ENCODE data around the gene LRRK2.

The LRRK2 gene

DNA sequence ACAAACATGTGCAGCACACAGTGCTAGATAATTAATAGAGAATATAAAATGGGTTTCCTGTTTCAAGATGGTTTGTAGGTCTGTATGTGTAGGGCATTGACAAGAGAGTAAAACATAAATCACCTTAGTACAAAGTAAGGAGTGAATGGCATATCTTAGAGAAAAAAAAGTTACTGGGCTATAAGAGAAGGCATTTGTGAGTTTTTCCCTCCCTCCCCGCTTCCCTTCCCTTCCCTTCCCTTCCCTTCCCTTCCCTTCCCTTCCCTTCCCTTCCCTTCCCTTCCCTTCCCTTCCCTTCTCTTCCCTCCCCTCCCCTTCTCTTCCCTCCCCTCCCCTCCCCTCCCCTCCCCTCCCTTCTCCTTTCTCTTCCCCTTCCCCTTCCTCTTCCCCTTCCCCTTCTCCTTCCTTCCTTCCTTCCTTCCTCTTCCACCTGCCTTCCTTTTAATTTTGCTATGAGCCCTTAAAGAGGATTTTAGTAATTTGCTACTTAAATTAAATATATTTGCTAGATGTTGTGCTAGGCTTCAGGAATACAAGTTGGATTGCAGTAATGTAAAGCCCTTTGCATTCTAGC is 57.1 kb downstream of the LRRK2 start:
- no peak for TF ChIP-seq EZH2phosphoT487 (IDR thresholded peaks at IDR 0.05; ENCODE audit: low read length)
- no peak for TF ChIP-seq EZH2 (optimal IDR thresholded peaks at IDR 0.05; ENCODE audit: low read depth, low read length)
- TF ChIP-seq, protein P1, sequence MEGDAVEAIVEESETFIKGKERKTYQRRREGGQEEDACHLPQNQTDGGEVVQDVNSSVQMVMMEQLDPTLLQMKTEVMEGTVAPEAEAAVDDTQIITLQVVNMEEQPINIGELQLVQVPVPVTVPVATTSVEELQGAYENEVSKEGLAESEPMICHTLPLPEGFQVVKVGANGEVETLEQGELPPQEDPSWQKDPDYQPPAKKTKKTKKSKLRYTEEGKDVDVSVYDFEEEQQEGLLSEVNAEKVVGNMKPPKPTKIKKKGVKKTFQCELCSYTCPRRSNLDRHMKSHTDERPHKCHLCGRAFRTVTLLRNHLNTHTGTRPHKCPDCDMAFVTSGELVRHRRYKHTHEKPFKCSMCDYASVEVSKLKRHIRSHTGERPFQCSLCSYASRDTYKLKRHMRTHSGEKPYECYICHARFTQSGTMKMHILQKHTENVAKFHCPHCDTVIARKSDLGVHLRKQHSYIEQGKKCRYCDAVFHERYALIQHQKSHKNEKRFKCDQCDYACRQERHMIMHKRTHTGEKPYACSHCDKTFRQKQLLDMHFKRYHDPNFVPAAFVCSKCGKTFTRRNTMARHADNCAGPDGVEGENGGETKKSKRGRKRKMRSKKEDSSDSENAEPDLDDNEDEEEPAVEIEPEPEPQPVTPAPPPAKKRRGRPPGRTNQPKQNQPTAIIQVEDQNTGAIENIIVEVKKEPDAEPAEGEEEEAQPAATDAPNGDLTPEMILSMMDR (IDR thresholded peaks at IDR 0.05; ENCODE audit: low read length) = no peak
- H3K9me2 ChIP-seq (replicated peaks; ENCODE audit: insufficient read depth, low read length) = no peaks in the 10 kb centered on the region
- no peak overlapping the region for H3K27ac ChIP-seq (ENCODE audit: low read length)
- no peaks in the 10 kb centered on the region for H3K79me2 ChIP-seq (ENCODE audit: low read length)
- no peak overlapping the region for H3K4me3 ChIP-seq (ENCODE audit: low read length)
- no peaks in the 10 kb centered on the region for H3K9me3 ChIP-seq (replicated peaks; ENCODE audit: insufficient read depth, low read length)
- H3K36me3 ChIP-seq (replicated peaks; ENCODE audit: insufficient read depth, low read length) = no peaks in the 10 kb centered on the region
- no peaks in the 10 kb centered on the region for H3K4me1 ChIP-seq (ENCODE audit: low read length)
- H3K4me2 ChIP-seq (ENCODE audit: low read depth, low read length) = no peak overlapping the region
- H3F3A ChIP-seq (ENCODE audit: insufficient read depth, low read length) = no peaks in the 10 kb centered on the region
- H4K20me1 ChIP-seq (ENCODE audit: insufficient read depth, low read length) = no peaks in the 10 kb centered on the region
- no peak for DNase-seq
- H3K27me3 ChIP-seq (replicated peaks; ENCODE audit: insufficient read depth, low read length) = no peaks in the 10 kb centered on the region
- no peak overlapping the region for H2AFZ ChIP-seq (ENCODE audit: low read length)
- H3K9ac ChIP-seq (ENCODE audit: low read length) = no peak overlapping the region

DNA sequence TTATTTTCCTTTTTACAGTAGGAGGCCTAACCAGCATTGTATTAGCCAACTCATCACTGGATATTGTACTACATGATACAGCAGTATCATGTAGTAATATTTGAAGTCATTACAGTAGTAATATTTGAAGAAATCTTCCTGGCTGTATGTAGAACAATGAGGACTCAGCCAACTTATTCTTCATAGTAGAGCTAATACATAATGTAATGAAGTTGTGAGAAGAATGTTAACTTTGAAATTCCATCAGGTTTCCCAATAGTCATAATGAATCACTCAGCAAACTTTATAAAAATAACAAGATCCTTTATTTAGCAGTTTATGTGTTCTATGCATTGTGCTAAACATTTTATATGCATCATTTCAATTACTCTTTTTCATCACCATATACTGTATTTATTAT is 61.8 kb downstream of the LRRK2 start:
- DNase-seq = no peak

GRCh38 chr12:40287369-40287975 is 62.7 kb downstream of the LRRK2 start:
- Histone ChIP-seq H3K9me3 (replicated peaks; ENCODE audit: insufficient read depth, low read length) (no peaks in the 10 kb centered on the region), H3K9me2 (replicated peaks; ENCODE audit: insufficient read depth, low read length) (no peaks in the 10 kb centered on the region), H2AFZ (ENCODE audit: low read length) (no peak overlapping the region), H4K20me1 (ENCODE audit: insufficient read depth, low read length) (no peaks in the 10 kb centered on the region), H3F3A (ENCODE audit: insufficient read depth, low read length) (no peaks in the 10 kb centered on the region), H3K27me3 (replicated peaks; ENCODE audit: insufficient read depth, low read length) (no peaks in the 10 kb centered on the region), H3K79me2 (ENCODE audit: low read length) (no peaks in the 10 kb centered on the region), H3K27ac (ENCODE audit: low read length) (no peak overlapping the region), H3K4me1 (ENCODE audit: low read length) (no peaks in the 10 kb centered on the region), H3K36me3 (replicated peaks; ENCODE audit: insufficient read depth, low read length) (no peaks in the 10 kb centered on the region), H3K4me2 (ENCODE audit: low read depth, low read length) (no peak overlapping the region), H3K9ac (ENCODE audit: low read length) (no peak overlapping the region), H3K4me3 (ENCODE audit: low read length) (no peak overlapping the region)
- TF ChIP-seq, protein P1 (IDR thresholded peaks at IDR 0.05; ENCODE audit: low read length) = no peak
- no peak for TF ChIP-seq EZH2 (optimal IDR thresholded peaks at IDR 0.05; ENCODE audit: low read depth, low read length)
- no peak for TF ChIP-seq EZH2phosphoT487 (IDR thresholded peaks at IDR 0.05; ENCODE audit: low read length)
- no peak for DNase-seq

More for the DNA sequence above, 61.8 kb downstream of the LRRK2 start:
- Histone ChIP-seq H3K9me3 (replicated peaks; ENCODE audit: insufficient read depth, low read length) (no peaks in the 10 kb centered on the region), H3K4me3 (ENCODE audit: low read length) (no peak overlapping the region), H3K27me3 (replicated peaks; ENCODE audit: insufficient read depth, low read length) (no peaks in the 10 kb centered on the region), H3K4me2 (ENCODE audit: low read depth, low read length) (no peak overlapping the region), H3K27ac (ENCODE audit: low read length) (no peak overlapping the region), H2AFZ (ENCODE audit: low read length) (no peak overlapping the region), H3K4me1 (ENCODE audit: low read length) (no peaks in the 10 kb centered on the region), H3K36me3 (replicated peaks; ENCODE audit: insufficient read depth, low read length) (no peaks in the 10 kb centered on the region), H3K9ac (ENCODE audit: low read length) (no peak overlapping the region), H4K20me1 (ENCODE audit: insufficient read depth, low read length) (no peaks in the 10 kb centered on the region), H3K9me2 (replicated peaks; ENCODE audit: insufficient read depth, low read length) (no peaks in the 10 kb centered on the region), H3F3A (ENCODE audit: insufficient read depth, low read length) (no peaks in the 10 kb centered on the region), H3K79me2 (ENCODE audit: low read length) (no peaks in the 10 kb centered on the region)
- TF ChIP-seq, protein P1 (IDR thresholded peaks at IDR 0.05; ENCODE audit: low read length) = no peak
- TF ChIP-seq EZH2 (optimal IDR thresholded peaks at IDR 0.05; ENCODE audit: low read depth, low read length) (no peak), EZH2phosphoT487 (IDR thresholded peaks at IDR 0.05; ENCODE audit: low read length) (no peak)

Data from MM.1S (cell line).